Mammary epithelial cell (primary cell): ENCODE measurements around the gene OTUD1.

Source experiments
- EZH2 ChIP-seq: IDR thresholded peaks from 2 replicates; pipeline ENCODE4 v1.6.1; 2012; ENCODE audit warnings: low read length, inconsistent platforms, borderline replicate concordance
- TF ChIP-seq, protein P1 (sequence below), 2 donors: IDR thresholded peaks in 1 of 2; conservative IDR thresholded peaks in 1 of 2; 2 replicates each; pipeline ENCODE4 v1.5.1; 2011 to 2012; ENCODE audit warnings: inconsistent platforms in 2 of 2, low read length in 2 of 2, mild to moderate bottlenecking in 2 of 2, control low read depth in 1 of 2, low read depth in 1 of 2; ENCODE audit not compliant: insufficient read depth in 1 of 2; ENCODE audit errors: extremely low read depth in 1 of 2

DNA sequence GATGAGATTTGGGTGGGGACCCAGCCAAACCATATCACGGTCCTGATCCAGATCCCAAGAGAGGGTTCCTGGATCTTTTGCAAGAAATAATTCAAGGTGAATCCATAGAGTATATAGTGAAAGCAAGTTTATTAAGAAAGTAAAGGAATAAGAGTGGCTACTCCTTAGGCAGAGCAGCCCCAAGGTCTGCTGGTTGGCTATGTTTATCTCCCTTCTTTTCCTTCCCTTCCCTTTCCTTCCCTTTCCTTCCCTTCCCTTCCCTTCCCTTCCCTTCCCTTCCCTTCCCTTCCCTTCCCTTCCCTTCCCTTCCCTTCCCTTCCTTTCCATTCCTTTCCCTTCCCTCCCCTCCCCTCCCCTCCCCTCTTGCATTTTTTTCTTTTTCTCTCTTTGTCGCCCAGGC lies 35.2 kb downstream of the OTUD1 start:
- TF ChIP-seq, protein P1, sequence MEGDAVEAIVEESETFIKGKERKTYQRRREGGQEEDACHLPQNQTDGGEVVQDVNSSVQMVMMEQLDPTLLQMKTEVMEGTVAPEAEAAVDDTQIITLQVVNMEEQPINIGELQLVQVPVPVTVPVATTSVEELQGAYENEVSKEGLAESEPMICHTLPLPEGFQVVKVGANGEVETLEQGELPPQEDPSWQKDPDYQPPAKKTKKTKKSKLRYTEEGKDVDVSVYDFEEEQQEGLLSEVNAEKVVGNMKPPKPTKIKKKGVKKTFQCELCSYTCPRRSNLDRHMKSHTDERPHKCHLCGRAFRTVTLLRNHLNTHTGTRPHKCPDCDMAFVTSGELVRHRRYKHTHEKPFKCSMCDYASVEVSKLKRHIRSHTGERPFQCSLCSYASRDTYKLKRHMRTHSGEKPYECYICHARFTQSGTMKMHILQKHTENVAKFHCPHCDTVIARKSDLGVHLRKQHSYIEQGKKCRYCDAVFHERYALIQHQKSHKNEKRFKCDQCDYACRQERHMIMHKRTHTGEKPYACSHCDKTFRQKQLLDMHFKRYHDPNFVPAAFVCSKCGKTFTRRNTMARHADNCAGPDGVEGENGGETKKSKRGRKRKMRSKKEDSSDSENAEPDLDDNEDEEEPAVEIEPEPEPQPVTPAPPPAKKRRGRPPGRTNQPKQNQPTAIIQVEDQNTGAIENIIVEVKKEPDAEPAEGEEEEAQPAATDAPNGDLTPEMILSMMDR (conservative IDR thresholded peaks at IDR 0.05 in 1 of 2, IDR thresholded peaks at IDR 0.05 in 1 of 2; ENCODE audit: extremely low read depth in 1 of 2, insufficient read depth in 1 of 2, low read depth in 1 of 2, low read length in 2 of 2) = no peak
- TF ChIP-seq EZH2 = no peak
